CD4-positive, alpha-beta T cell treated with Interleukin-17A for 1 hour (primary cell): Measurements from ENCODE around the gene FAM234B.
A peak's percentile ranks its signal among the peaks of the same experiment; 100 is the strongest.

ENCODE experiments used
- DNase-seq: peaks from one replicate; pipeline ENCODE4 v3.0.0-alpha.2; 2020

Gene FAM234B

DNA sequence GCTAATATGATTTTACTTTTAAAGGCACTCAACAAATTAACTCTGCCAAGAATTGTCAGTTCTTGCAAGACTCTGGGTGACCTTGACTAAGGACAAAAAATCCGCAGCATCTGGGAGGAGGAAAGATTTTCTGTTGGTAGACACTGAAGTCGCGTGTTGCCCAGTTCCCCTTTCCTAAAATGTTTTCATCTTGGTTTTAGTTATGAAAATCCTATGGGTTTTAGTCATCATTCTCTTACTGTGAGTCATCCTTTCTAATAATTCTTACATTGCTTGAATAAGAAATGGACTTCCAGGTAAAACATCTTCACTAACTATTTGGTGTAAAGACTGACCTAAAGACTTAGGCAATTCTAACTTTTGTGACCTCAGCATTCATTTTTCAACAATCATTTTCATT lies 50.2 kb downstream of the FAM234B start:
- no peak for DNase-seq

DNA sequence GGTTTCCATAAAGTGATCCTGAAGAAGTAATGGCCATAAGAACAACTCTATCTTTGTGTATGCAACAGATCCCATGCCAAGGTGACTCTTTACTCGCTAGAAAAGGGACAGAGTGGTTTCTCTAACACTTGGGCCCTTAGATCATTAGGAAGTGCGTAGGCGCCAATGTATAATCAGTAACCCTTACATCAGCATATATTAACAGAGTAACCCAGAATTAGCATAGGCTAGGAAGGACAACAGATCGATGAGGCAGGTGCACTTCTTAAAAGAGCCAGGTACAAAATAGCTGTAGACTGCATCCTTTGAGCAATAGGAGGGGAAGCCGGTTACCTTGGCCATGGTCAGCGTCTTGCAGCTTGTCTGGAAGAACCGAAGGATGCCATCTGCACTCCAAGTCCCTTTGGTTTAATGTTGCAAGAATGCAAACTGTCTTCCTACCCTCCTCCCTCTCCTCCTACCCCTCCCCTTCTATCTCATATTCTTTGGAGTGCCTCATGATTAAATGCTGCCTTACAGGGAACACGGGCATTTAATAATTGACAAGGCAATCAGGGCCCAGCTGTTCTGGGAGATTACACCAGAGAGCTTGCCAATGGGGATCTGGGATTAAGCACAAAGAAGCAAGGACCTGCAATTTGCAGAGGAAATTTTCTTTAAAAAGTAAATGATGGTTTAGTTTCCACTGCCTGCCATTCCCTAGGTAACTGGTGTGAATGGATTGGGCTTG lies 51.2 kb downstream of the FAM234B start:
- no peak for DNase-seq

DNA sequence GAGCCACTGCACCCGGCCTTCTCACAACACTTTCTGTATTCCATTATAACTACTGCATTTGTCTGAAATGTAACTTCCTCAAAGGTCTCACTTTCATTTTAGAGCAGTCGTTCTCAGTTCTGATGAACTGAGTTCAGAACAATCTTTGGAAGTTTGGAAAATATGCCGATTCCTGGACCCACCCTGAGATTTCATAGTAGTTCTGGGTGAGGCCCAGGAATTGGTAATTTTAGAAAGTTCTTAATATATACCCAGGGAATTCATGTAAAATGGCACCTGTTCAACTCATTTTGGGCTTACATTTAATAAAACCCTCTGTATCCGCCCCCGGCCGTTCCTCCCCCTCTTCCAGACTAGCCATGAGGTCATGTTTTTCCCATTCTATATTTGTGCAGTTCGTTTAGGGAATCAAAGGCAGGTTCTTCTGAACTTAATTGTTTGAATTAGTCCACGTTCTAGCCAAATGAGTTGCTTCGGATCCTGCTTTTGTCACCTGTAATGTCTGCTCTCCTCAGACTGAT lies 53.4 kb downstream of the FAM234B start:
- peak; percentile 15 for DNase-seq

DNA sequence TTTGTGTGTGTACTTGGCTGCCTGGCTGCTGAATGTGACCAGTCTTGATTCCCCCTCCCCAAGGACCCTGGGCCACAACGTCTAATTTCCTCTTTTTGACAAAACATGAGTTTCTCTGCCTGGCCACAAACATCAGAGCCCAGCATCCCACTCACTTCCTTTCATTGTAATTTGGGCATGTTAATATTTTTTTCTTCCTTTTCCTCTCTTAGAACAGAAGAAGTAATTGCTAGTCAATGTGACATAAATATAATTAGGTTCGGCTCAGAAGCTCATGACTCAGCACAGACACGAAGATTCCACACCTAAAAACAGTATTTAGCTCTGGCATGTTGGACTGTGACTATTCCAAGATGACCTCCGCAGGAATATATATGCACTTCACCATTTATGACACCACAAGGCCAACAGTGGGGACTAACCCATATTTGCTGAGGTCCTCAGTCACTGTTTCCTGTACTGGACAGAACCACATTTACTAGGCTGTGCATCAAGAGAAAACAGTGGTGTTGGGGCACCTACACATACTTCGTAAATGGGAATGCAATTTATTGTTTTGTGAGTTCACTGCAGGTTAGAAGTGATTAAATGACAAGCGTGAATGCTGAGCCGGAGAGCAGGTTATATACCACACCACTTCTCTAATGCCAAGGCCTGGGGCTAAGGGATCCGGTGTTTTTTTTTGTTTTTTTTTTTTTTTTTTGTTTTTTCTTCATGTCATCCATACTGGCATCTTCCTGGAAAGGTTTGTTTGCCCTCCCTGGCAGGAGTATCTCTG lies 55.1 kb downstream of the FAM234B start:
- peak; percentile 27 for DNase-seq

DNA sequence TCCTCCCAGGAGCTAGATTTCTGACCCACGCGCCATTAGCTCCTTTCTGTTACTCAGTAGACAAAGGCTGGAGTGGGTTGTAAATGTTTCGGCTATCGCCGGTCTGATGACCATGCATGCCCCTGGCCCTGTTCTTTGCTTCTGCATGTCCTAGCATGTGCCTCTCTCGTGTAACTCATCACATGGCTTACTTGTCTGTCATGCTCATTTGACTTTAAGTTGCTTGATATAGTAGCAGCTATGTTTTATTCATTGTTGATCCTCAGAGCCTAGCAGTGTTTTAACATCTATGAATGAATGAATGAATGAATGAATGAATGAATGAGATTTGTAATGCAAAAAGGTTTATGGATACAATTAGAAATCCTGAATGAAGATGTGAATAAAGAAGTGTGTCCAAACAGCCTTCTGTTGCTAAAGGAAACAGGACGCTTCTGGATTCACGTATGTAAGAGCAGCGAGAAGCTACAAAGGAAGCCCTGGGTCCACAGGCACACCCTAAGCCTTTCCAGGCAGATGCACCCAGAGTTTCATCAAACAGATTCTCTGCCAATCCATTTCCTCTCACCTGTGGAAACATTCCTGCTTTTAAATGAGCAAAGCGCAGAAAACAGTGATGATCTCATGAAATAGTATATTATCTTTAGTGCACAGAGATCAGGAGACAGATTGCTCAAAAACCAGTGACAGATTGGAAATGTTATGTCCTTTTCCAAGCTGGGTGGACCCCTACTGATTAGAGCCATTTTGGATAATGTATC lies 55.8 kb downstream of the FAM234B start:
- DNase-seq: no peak

DNA sequence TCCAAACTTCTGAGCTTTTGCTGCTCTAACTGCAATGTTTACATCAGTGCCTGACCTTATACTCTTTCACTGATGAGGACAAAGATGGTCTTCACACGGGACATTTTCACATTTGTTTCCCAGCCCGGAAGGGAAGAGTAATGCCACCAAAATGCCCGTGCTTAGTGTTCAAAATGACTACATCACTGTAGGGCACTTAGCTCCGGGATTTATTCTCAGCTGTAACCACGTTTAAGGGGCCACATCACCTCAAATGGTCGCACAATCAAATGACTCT lies 56.4 kb downstream of the FAM234B start:
- DNase-seq: no peak

DNA sequence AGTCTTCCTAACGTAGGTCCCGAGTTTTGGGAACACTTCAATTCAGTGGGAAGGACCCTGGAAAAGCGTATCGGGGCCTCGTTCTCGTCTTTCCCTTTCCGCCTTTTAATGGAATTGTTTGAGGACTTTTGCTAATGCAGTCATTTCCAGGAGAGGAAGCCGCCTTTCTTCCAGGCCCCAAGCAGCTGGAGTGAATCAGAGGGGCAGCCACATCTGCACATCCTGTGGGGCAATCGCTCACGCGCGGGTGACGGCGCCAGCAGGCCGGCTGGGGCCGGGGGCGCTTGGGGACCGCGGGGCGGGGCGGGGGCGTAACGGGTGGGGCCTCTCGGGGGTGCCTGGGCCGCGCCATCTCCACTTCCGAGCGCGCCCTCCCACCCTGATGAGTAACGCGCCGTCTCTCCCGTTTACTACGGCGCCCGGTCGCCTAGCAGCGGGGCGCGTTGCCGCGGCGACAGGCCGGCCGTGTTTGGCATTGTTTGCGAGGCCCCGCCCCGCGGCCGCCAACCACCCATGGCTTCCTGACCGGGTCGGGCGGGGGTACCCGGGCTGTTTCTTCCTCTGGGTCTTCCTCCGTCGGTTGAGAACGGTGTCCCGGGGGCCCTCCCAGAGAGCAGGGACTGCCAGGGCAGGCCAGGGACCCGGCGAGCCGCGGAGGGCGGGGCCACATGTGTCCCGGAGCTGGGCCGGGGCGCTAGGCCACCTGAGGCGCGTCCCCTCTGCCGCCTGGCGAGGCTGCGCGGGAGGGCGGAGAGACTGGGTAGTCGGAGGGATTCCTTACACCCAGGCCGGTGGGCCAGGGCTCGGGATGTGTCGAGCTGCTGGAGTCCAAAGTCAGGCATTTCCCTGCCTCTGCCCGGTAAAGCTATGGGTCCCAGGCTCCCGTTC lies 56.9 kb downstream of the FAM234B start:
- DNase-seq: peak; percentile 96

DNA sequence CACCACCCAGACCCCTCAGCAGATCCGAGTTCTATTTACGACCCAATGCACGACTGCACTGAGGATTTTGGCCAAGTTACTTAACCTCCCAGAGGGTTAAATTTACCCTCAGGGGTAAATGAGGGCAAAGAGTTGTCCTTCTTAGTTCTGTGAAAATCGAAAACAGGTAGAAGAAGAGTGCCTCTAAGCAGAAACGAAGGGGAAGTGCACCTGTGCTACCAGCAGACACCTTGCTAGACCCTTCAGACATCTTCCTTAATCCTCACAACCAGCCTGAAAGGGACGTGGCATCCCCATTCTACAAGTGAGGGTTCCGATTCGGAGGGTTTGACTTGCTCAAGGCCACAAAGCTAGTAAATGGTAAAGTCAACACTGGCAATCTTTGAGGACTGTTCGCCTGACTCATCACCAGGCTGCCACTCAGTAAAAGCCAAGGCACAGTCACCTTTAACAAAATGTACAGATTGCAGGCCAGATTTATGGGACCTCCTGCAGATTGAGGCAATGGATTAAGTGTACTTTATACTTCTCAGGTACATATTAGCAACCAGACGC lies 57.7 kb downstream of the FAM234B start:
- DNase-seq: peak; percentile 48

DNA sequence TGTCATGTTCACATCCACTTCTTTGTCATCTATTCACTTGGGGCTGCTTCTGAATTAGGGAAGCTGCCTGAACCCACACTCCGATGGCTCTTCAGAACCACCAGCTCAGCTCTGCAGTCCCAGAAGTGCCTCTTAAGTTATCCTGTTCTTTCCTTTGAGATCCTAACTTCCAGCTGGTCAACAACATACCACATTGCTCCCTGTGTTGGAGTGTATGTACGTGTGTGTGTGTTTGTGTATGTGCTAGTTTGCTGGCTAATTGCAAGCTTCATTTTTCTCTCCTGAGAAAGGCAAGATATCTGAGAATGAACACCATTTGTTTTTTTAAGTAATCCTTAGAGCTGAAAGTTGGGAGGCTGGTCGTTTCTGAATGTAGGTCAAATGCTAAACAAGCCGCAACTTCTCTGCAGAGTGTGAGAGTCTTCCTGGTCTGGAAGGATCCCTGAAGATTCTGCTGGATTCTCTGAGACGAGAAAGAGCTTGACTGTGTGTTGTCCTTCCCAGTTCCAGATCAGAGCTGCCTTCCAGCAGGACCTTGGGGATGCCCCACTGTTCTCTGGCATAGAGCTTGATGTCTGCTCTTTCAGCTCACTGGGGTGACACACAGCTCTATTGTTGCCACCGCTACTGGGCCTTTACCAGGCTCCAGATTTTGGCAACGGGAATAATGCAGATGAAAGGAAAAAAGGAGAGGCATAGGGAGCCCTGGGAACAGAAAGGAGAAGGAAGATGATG lies 58.4 kb downstream of the FAM234B start:
- DNase-seq: no peak

DNA sequence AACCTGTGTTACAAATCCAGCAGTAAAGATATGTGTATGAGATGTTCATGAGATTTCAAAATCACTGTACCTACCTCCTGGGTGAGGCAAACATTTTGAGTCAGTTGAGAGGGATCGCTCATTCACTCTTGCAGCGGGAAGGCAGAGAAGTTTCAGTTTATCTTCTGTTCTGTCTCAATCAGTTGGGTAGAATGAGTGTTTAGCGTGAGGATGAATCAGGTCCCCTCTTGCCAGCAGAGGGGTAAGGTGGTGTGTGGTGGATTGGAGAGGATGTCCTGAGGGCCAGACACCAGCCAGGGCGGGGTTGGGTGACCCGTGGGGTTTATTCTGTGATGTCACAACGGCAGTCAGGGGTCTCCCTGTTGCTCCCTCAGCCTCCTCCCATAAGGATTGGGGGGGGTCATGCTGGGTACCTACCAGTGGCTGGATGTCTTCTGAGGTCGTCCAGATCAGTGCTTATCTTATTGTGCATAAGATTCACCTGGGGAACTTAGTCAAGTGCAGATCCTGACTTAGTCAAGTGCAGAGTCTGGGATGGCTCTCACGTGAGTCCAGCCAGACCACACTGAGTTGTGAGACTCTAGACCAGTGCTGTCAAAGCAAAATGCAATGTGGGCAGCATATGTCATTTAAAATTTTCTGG lies 59.3 kb downstream of the FAM234B start, which contains the start of gene GSG1:
TSS of gene GSG1 (minus strand) at position 277 of the 643 bp plus-strand sequence. CDS start at position 122, 155 bp downstream.
- DNase-seq: no peak

DNA sequence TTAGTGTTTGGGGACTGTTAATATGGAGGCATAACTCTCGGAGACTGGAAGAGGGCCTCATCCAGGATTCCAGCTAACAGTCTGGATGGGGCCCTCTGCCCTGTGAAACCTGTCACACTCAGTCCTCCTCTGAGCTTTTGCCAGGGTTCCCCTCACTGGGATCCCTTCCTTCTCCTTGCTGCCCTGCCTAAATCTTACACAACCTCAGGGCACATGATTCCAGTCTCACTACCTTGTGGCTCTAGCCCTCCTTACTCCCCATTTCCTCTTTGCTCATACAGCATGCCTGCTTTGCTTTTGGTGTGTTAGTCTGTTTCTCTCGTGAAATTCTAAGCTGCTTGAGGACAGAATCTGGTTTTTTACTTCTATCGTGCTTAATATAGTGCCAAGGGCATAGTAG lies 60.2 kb downstream of the FAM234B start:
- DNase-seq: no peak

DNA sequence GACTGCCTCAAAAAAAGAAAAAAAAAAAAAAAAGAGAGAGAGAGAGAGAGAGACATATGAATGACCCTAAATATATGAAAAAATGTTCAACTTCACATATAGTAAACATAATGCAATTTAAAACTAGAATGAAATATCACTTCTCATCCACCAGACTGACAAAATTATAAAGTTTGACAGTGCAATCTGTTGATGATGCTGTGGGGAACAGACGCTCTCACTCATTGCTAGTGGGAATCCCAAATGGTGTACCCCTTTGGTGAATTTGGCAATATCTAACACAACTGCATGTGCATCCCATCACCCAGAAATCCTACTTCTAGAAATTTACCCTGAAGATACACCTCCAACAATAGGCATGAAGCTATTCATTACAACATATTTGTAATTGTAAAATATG lies 61.6 kb downstream of the FAM234B start:
- DNase-seq: no peak

DNA sequence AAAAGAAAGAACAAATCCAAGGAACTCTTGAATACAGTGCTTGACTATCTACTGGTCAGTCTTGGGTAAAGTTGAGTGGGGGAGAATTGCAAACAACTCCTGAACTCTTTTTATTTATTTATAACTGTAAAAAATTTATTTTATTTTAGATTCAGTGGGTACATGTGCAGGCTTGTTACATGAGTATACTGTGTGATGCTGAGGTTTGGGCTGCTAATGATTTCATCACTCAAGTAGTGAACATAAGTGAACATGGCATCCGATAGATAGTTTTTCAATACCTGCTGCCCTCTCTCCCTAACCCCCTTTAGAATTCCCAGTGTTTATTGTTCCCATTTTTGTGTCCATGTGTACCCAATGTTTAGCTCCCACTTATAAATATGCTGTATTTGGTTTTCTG lies 62.5 kb downstream of the FAM234B start:
- no peak for DNase-seq

DNA sequence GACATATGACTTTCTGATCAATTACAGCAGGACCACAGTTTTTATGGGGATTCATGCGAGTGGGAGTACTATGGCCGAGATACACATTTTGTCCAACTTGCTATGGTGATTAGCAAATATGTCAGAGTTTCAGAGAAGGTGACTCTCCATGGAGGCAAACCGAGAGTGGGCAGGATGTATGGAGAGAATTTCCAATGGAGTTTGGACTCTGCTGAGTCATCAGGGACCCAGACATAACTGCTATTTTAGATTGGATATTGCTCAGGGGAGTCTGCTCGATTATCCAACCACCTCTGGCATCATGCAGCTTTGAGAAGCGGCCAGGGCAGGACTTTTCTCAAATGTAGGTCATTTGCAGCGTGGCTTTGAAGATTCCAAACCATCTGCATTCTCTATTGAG lies 68.8 kb downstream of the FAM234B start:
- DNase-seq: no peak

DNA sequence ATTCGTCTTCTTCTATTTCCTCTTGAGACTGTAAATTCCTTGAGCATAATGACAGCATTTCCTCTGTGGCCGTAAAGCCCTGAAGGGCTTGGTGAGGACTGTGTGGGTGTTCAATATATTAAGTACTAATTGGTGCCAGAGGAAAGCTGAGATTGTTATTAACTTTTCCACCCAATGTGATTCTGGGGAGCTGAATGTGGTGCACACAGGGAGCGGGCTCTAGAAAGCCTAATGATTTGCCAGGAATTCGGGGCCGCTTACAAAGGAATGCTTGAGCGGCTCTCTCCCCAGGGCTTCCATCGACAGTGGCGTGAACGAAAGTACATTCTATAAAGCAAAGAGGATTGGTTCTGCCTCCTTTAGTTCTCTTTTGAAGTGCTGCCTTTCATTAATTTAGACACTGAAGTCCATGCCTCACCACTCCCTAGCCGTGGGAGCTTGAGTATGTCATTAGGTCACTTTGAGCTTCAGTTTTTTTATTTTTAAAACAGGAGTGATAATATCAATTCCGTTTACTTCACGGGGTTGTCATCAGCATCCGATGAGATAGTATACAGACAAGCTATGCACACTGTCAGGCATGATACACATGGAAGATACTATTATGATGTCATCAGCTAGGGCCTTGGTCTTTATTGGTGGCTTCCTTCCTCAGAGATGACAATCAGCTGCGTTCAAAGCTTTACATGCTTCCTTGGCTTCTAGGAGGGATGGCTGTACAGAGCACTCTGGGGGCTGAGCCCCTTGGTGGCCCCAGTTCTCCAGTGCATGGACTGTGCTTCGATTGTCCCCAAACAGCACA lies 70.3 kb downstream of the FAM234B start:
- no peak for DNase-seq

DNA sequence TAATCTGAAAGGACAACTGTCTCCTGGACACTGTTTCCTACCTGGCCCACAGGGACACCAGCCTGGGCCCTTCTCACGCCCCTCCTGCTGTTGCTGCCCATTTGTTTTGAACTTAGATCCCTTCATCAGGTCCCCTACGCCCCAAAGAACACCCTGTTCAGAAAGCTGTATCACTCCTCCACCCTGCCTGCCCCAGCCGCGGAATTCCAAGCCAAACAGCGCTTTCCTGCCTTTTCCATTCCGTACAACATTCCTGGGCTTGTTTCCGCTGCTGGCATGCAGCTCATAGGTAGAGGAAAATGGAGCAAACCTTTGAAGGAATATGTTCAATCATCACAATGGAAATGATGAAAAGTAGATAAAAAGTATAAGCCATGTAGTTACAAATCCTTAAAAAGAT lies 72.1 kb downstream of the FAM234B start:
- no peak for DNase-seq

DNA sequence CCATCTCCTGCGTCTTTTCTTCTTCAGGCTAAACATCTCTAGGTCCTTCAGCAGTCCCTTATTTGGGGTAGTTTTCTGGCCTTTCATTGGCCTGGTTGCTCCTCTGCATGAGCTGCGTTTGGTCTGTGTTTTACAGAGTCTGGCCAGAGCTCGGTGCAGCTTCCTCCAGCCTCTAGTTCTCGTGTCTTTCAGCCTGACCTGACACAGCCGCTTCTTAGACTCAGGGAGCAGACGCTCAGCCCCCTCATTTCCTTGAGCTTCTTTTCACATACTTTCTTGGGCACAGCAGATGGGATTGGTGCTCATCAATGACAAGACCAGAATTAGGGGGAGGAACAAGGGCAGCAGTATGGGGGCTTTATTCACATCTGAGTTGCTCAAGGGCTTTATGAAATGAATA lies 72.8 kb downstream of the FAM234B start:
- DNase-seq: no peak

DNA sequence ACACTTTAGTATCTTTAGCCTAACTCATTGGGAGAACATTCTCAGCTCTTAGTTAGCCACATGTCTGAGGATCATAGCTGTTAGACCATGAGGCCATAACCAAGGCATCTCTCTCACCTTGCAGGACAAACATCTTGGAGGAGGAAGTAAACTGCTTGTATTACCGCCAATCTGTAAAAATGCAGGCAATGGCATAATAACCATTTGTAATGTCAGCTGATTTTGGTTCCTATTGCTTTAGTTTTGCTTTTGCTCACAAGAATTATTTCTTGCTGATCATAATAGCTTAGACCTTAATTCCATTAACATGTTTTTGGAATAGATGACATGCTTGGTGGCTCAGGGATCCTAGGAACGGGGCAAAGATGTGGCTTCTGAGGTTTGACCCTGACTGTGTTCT lies 75.6 kb downstream of the FAM234B start:
- DNase-seq: no peak

DNA sequence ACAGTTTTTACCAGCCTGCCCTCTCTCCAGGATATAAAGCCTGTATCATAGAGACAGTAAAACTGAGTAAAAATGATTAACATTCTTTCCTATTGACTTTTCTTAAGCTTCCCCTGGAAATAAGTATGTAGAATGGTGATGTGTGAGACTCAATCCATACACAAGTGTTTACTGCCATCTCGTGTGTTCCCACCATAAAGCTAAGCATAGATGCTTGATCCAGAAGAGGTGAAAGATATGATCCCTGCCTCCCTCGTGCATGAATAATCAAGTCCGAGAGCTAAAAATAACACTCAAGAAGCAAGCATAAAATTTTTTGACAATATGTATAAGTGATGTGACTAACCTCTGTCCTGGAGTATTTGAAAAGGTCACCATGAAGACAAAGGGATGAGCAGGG lies 76.2 kb downstream of the FAM234B start:
- DNase-seq: no peak

DNA sequence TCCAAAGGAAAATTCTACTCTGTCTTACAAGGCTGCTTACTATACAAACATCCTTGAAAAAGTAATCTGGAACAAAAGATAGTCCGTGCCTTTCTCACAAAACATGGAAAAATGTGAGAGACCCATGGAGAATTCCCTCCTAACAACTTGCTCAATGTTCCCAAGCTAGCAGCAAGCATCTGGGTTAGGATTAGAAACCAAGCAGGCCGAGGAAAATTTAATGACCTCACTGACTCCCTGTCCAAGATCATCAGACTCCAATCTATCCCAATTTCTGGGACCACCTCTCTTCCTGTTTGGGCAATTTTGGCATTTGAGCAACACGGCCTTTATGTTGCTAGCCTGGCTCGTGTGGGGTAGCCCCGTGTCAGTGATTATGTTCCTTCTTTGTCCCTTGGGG lies 77.4 kb downstream of the FAM234B start:
- no peak for DNase-seq
